Measurements from ENCODE around the gene CBLN2.

CBLN2 gene

GRCh38 chr18:72544092-72544886, at the start of gene CBLN2:
CBLN2 (minus strand) TSS chr18:72544342; CDS start chr18:72542160, 2,182 bp downstream.
- DNase-seq: no peak

- no peak for DNase-seq
These were observed 44.2 kb upstream of the CBLN2 start for GRCh38 chr18:72588360-72588759.

DNA sequence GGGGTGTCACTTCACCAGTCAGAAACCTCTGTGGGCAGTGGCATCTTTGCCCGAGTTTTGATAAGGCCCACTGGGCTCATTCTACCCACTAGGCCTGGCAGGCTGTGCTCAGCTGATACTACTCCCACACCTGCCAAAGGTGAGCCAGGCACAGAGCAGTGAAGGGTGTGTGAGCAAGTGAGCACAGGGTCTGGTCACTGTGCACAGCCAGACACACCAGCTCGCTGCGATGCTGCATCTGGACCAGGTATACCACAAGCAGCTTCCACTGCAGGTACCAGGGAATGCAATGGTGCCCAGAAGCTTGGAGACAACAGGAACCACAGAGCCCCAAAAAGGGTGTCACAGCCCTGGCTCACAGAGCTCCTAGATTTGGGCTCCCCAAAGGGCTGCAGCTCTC, 40.6 kb upstream of the CBLN2 start:
- no peak for DNase-seq

- DNase-seq: no peak
These were observed 37.8 kb upstream of the CBLN2 start for GRCh38 chr18:72581976-72582375.

DNA sequence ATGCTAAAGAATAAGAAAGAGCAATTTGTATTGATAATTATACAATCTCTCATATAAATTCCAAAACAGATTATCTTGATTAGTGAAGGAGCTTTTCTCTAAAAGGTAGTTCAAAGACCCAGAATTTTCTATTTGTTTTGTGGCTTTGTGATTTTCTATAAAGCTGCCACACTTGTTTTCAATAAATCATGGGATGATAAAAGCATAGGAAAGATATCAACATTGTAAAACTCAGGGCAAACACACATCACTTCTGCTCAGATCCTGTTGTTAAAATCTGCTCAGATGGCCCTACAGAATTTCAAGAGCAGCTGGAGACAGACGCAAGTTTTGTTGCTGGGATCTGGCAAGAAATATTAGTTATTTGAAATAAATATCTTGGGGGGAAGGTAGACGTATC, 28.8 kb upstream of the CBLN2 start:
- DNase-seq: no peak

GRCh38 chr18:72566290-72566689, 22.1 kb upstream of the CBLN2 start:
- DNase-seq: no peak

DNA sequence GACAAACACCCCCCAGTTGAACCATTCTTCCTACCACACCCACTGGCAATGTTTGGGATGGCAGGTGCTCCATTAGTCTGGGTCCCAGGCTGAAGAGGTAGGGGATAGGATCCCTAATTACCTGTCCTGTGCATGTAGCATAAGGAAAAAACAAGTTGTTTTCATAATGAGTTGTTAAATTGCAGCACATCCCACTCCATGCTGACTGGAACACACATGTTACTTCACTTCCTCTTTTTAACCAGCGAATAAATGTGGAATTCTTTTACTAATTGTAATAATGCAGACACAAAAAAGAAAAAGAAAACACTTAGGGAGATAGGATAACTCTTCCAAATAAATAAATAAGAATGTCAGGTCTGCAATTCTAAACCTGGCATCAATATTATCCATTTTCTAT, 11.8 kb upstream of the CBLN2 start:
- DNase-seq: no peak

DNA sequence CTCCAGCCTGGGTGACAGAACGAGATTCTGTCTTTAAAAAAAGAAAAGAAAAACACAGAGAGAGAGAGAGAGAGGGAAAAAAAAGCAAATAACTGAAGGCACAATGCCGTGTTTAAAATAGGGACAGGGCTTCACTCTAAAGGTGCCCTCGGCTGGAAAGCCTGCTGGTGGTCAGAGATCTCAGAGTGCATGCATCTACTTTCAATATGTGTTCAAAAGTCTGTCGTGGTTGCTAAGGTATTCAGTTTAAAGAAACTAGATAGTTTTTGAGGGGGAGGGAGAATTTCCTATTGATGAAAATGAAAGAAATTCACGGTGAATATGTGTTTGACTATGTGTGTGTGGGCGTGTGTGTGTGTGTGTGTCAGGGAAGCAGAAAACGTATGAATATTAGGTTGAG, 11.0 kb upstream of the CBLN2 start:
- DNase-seq: no peak

DNA sequence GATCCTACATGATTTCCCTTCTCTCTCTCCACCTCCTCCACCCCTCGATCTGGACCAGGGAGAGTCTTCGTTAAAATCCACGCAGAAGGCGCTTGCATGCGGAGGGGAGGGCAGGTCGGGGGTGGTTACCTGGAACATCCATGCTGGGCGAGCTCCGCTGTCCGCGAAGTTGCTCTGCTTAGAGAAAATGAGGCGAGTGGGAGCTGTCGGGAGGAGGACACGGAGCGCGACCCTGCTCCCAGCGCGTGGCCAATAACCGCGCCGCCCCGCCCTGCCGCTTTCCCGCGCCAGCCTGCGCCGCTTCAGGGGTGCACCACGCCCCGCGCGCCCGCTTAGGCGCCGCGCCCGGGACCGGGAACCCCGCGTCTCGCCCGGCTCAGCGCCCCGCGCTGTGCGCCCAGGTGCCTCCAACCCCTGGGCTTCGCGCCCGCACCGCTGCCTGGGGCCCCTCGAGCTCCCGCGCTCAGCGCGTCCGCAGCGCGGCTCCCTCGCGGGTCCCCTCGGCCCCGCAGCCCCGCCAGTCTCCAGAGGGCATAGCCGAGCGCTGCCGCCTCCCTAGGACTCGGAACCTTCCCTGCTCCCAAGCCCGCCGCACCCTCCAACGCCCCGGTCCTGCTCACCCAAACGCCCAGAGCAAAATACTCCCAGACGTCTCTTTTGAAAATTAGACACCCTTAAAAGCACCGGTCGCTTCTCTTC, 636 bp downstream of the CBLN2 start:
- DNase-seq: no peak

DNA sequence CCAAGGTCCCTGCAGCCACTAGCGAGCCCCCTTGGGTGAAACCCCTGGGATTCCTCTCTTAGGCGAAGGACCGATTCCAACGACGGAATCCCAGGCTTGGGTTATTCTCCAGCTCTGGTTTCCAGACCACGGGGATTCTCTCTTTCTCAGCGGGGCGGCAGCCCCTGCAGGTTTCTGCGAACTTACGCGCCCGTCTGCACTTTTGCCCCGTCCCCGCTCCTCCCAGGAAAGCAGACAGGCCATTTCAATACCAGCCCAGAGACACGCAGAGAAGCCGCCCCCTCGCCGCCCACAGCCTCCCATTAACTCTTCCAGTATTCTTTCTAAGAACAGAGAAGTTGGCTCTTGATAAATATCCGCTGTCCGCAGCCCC, 1.2 kb downstream of the CBLN2 start:
- no peak for DNase-seq

DNA sequence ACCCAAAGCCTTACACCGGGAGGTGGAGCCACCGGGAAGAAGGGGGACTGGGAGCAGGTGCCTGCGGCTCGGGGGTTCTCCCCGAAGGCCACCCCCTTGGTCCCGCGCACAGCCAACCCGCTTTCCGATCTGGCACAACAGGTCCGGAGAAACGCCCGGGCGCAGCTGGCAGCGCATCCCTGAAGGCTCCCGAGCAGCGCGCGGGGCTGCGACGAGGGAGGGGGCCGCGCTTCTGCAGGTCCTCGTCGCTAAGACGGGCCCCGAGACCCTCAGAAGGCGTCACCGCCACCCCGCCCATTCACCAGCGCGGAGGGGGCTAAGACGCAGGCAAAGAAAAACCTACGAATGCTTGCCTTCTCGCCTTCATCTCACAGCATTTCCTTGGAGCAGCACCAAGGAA, 1.8 kb downstream of the CBLN2 start:
- no peak for DNase-seq

DNA sequence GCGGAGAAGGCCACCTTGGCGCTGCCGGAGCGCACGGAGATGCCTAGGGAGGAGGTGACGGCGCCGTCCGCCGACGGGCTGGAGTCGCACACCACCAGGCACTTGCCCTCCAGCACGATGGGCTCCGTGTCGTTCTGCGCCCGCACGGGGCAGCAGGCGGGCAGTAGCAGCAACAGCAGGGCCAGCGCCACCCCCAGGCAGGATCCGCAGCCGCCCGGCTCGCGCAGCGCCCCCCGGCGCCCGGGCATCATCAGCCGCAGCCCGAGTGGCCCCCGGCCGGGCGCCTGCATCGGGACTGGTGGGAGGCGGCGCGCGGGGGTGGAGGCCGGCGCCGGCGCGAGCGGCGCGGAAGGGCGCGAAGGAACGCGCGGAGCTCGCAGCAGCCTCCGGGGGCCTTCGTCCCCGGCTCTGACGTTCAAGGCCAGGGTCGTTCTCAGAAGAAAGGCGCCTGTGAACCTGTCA, 2.2 kb downstream of the CBLN2 start:
- DNase-seq: no peak

DNA sequence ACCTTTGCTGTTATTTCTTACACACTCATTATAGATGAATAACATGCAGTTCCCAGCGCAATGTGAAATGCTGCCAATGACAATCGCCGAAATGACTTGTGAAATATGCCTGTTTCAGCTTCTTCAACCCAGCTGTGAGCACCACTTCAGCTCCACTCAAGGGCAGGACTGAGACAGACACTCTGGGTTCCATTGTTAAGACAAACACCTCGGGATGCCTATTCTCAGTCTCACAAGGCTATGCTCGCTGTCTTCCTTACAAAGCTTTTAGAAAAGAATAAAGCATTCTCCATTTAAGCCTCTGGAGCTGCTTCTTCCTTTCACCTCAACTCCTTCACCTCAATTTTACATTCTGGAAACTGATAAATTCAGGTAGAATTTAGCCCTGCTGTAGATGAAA, 4.2 kb downstream of the CBLN2 start:
- no peak for DNase-seq

GRCh38 chr18:72530622-72531021, 13.5 kb downstream of the CBLN2 start:
- no peak for DNase-seq

GRCh38 chr18:72504866-72505265, 39.3 kb downstream of the CBLN2 start:
- DNase-seq: no peak

DNA sequence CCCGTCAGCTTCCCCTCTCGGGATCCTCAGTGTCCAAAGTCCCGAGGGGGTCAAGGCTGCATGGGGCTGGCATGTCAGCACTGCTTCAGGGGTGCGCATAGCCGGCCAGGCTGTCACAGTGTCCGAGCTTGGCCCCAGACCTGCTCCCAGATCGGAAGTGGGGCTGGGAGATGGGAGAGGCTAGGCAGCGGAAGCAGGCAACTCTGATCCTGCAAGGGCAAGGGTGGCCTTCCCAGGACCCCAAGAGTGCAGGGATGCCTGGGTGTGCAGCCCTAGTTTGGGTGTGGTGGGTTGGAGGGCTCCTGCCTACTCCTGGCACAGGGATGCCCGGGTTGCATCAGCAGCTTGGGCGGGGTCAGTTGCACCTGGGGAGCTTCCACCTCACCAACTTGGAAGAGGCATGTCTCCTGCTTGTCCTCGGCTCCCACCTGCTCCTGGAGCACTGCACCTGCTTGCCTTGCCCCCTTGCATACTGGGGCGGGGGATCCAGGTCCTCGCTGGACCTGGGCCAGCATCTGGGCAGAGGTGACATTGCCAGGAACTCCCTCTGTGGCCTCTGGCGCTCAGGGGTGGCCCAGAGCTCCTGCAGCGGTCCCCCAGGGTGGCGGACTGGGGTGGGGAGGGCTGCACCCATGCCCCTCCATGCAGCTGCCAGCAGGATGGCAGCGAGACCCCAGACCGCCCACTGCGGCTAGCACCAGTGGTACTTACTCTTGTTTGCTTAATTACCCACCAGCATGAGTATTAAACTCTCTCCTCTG, 41.3 kb downstream of the CBLN2 start:
- DNase-seq: no peak

GRCh38 chr18:72492497-72492896, 51.6 kb downstream of the CBLN2 start:
- no peak for DNase-seq

All from cerebellar nuclear complex (tissue), 1 donor.